HT-29 (cell line): Measurements from ENCODE around the gene ELAPOR1. TPM values are rescaled to one million over a fixed set of nuclear protein-coding genes. Genes with fewer than 3 reads are reported as not detected.
"Not testable (repeated sequence)": the region's sequence is repeated elsewhere in the genome, so short reads cannot be mapped to it uniquely, and the experiment has no call there.

Experiments used
- DNase-seq: peaks from one replicate; pipeline ENCODE4 v3.0.0-alpha.2; 2015; ENCODE audit warnings: low spot score
- small RNA-seq: library from RNA; depleted of rRNA; stranded (forward); fragments of <200 nt; gene quantifications from one replicate; pipeline ENCODE3, GENCODE V24; 2014
- total RNA-seq: library from RNA; depleted of rRNA; stranded (reverse); fragments of >200 nt; shearing (Covaris generic); gene quantifications from 2 replicates; pipeline ENCODE4 v1.2.3, GENCODE V29; 2014; rRNA removed

Gene ELAPOR1
- total RNA-seq, 1 experiment from 2014 or later, result 0.71 TPM

GRCh38 chr1:109137958-109138357, 24.0 kb downstream of the ELAPOR1 start:
- no peak for DNase-seq

DNA sequence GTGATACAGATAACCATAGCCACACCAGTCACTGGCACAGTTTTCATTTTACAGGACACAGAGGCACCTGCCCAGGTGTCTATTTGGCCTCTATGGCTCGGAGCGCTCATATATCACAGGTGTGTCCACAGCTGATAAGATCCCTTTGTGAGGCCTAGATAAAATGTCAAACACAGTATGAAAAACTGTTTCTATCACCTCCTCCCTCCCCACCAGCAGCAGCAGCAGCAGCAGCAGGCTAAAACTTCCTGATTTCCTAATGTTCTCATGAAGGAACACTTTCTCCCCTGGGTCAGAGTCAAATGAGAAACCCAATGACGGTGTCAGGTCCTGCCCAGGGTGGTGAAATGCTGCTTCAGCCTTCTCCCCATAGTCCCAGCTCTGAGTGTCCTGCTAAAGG, 24.4 kb downstream of the ELAPOR1 start:
- no peak for DNase-seq

GRCh38 chr1:109140392-109140791, 26.5 kb downstream of the ELAPOR1 start:
- no peak for DNase-seq

DNA sequence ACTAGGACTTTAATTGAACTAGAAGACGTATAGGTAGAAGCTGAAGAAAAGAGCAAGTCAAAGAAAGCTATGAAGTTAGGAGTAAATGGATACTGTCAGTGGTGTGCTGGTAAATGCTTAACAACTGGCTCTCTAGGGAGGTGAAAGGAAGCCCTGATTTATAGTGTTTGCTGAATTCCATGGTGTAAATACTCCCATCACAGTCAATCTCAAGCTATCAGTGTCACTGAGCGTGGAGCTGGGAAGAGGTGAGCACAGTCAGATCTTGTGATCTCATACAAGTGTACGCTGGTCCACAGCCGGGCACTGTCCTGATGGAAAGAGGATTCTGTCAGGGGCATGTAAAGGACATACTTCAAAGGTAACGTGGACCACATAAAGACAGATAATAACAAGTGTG, 28.3 kb downstream of the ELAPOR1 start:
- DNase-seq, result no peak

DNA sequence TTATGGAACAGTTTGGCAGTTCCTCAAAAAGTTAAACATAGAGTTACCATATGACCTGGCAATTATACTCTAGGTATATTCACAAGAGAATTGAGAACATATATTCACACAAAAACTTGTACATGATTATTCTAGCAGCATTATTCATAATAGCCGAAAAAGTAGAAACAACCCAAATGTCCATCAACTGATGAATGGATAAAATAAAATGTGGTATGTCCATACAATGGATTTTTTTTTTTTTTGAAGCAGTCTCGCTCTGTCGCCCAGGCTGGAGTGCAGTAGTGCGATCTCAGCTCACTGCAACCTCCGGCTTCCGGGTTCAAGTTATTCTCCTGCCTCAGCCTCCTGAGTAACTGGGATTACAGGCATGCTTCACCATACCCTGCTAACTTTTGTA, 28.8 kb downstream of the ELAPOR1 start:
- DNase-seq, result not testable (repeated sequence)

DNA sequence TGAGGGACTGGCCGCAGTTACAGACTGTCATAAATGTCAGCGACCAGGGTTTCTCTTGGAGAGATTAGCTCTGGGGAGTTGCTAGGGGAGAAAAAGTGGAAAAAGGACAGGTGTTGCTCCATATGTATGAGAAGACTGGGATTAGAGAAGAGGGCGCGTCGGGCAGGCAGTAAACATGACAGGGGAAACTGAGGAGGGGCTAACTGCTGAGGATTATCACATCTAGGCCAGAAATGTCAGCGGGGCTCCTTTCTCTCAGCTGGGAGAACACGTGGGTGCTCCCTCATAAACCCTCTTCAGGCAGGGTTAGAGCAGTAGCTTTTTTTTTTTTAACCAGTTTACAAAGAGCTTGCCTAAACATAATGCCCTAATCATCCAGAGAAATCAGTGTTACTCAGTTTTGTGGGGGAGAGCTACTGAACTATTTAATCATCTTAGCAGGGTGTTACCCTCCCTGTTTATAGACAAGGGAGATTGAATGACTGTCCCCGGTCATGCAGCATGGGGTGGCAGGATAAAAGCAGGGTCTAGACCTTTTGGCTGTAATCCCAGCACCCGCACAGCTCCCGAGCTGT, 35.2 kb downstream of the ELAPOR1 start:
- DNase-seq, result no peak

DNA sequence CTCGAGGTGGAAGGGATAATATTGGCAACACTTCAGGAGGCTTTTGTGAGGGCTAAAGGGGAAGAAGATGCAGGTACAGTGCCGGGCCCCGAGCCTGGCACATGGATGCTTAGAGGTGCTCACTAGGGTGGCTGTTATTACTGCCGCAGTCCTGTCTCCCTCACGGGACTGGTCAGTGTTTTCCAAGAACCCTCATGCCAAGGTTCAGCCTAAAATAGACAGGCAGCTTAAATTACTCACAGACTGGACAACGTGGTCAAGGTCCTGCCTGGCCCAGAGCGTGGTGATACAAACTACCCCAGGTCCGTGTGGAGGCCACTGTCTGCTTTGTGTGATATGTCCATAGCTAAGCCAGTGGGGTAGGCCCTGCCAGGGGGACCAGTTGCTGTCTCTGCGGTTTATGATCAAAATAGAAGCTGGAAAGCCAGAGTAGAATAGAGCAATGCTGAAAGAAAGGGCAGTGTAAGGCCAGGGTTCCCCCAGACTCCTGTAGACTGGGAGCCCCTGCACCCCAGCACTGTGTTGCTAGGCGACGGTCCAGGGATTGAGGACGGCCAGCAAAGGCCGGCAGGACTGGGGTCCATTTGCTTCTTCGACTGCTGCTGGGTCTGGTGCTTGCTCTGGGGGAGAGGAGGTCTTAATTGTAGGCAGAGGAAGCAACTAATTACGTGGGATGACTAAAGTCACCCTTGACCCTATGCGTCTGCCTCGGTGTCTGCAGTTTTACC, 36.1 kb downstream of the ELAPOR1 start:
- no peak for DNase-seq

GRCh38 chr1:109151146-109151990, 37.5 kb downstream of the ELAPOR1 start:
- DNase-seq, result no peak

- peak; percentile 16 for DNase-seq
Measured at GRCh38 chr1:109152196-109152595, 38.3 kb downstream of the ELAPOR1 start.

GRCh38 chr1:109156916-109157385, 43.0 kb downstream of the ELAPOR1 start:
- DNase-seq, result no peak

DNA sequence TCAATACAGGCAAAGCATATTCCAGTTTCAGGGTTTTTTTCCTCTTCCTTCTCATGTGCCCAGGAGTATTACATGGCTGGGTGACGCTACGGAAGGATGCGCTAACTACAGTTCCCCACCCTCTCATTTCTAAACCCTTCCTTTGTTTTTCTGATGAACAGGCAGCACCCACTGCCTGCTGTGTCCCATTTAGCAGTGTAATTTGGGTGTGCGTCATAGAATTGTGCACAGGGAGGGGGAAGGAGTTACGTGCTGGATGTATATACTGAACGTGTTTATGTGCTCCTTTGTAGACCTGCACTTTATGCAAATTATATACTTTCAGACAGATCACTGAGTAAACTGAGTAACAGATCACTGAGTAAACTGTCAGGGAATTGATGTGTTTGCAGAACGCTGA, 44.5 kb downstream of the ELAPOR1 start:
- DNase-seq, result no peak

DNA sequence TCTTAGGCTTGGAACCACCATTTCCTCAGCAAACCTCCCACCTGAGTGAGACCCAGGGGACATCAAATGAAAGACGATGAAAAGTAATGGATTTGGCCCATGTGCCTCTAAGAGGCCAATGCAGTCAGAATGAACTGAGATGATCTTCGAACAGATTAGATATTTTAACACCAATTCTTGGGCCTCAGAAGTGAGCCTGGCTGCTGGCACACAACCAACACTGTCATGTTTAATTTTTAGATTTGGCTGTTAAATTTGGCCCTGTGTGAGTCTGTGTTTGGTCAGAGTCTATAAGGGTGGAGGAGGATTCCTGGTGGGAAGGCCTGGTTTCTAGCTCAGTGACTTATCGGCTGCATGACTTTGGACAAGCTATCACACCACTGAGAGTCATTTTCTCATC, 45.4 kb downstream of the ELAPOR1 start:
- no peak for DNase-seq

DNA sequence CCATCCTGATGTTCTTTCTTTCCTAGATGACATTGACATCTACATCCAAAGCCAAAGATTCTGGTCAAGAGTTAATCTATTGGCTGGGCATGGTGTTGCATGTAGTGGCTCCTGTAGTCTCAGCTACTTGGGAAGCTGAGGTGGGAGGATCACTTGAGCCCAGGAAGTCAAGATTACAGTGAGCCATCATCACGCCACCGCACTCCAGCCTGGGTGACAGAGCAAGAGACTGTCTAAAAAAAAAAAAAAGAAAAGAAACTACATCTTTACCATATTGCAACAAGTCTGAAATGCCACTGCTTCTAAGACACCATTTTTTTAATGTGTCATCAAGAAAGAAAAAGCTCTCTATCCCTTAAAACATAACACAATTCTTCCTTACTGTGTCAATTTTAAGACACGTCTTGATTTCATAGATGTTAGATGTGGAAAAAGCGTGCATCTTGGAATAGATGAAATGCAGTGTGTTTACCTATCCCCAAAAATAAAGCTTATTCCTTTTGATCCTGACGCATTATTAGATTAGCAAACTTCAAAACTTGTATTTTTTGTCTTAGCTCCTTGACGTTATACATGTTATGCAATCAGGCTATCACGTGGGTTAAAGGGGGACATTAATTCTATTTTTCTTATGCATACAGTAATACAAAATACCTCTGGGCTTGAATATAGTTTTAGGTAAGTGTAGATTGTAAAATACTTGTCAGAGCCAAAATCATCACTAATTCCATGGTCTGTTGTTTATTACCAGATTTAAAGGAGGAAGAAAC, 46.3 kb downstream of the ELAPOR1 start:
- no peak for DNase-seq

DNA sequence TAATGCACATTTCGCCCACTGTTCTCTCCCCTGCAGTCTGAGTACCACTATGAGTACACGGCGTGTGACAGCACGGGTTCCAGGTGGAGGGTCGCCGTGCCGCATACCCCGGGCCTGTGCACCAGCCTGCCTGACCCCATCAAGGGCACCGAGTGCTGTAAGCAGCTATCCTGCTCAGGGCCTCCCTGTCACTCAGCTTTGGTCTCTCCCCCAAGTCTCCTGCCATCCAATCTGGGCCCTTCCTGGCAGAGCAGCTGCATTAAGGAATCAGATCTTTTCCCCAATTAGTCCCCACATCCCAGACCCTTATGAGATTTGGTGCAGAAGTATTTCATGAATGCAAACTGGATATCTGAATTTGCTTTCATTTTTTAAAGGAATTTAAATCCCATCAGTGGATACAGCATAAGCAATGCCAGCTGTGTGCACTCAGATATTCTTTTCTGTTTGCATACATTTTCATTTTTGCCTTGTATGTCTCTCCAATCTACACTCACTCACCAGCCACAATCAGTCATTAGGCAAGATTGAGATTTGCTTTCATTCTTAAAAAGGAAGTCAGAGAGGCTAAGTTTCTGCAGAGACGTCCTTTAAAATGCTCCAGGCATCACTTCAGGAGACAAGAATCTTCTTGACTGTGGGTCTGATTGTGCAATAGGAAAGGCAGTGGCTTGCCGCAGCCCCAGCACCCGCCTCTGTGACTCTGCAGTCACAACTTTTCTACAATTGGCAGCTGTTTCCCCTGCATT, 48.1 kb downstream of the ELAPOR1 start:
- no peak for DNase-seq

DNA sequence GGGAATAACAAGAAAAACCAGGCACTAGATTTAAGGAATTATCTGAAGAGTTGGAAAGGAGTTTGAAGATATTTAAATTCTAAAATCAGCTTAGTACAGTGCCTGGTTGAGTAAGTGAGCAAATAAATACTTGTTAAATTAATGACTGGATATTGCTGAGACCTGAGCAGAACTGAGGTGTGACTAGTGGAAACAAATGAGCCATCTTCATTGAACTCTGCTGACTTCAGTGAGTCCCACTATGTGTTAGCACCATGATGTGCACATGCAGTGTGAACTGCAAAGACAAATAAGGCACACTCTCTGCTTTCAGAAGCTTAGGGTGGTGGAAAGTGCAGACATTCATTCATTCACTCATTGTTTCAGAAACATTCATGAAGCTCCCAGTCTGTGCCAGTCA, 48.7 kb downstream of the ELAPOR1 start:
- no peak for DNase-seq

- no peak for DNase-seq
Measured at GRCh38 chr1:109163551-109163950, 49.6 kb downstream of the ELAPOR1 start.

Small RNAs within 50 kb of the gene (small RNA-seq; reads per million reads assigned to genes)
- not detected for gene AL356488.2

Other genes with a start within 250 kb of the ELAPOR1 start
- gene GPSM2, start 237.1 kb upstream of the ELAPOR1 start, total RNA-seq, result 47.5 and 49.7 TPM in 2 replicates
- gene CLCC1, start 150.6 kb upstream of the ELAPOR1 start, total RNA-seq, result 11.0 and 18.5 TPM in 2 replicates
- gene WDR47, start 72.0 kb upstream of the ELAPOR1 start, total RNA-seq, result 1.8 and 2.4 TPM in 2 replicates
- gene TAF13, start 38.1 kb upstream of the ELAPOR1 start, total RNA-seq, result 10.5 and 15.2 TPM in 2 replicates
- 9.8 and 16.4 TPM in 2 replicates for gene TMEM167B, start 23.4 kb upstream of the ELAPOR1 start, total RNA-seq
- 109 and 125 TPM in 2 replicates for gene SARS1, start 99.8 kb downstream of the ELAPOR1 start, total RNA-seq
- gene CELSR2, start 135.4 kb downstream of the ELAPOR1 start, total RNA-seq, result 1.1 and 1.4 TPM in 2 replicates
- gene PSRC1, start 169.0 kb downstream of the ELAPOR1 start, total RNA-seq, result 54.6 and 61.1 TPM in 2 replicates
- 0.13 TPM in 1 of 2 replicates, not detected in the other for gene MYBPHL, start 192.9 kb downstream of the ELAPOR1 start, total RNA-seq